Stimulated activated CD8-positive, alpha-beta memory T cell treated with anti-CD3 and anti-CD28 coated beads, Interleukin-7, amount 100 ng/mL, for 48 hours (primary cell): ENCODE data around the gene CDC42EP3.

Experiments used
- DNase-seq, 2 donors: peaks; one replicate each; pipeline ENCODE4 v3.0.0-alpha.2; 2020; ENCODE audit warnings: low read depth in 1 of 2; ENCODE audit errors: extremely low read depth in 1 of 2

Gene CDC42EP3

GRCh38 chr2:37683921-37684780 lies 12.7 kb upstream of the CDC42EP3 start:
- DNase-seq = no peak

GRCh38 chr2:37683241-37683640 lies 11.8 kb upstream of the CDC42EP3 start:
- no peak for DNase-seq

GRCh38 chr2:37682473-37682872 lies 11.0 kb upstream of the CDC42EP3 start:
- DNase-seq = no peak

GRCh38 chr2:37681587-37681986 lies 10.1 kb upstream of the CDC42EP3 start:
- no peak for DNase-seq

- DNase-seq = no peak
Observed at GRCh38 chr2:37679072-37679695, 7.7 kb upstream of the CDC42EP3 start.

- no peak for DNase-seq
Observed at GRCh38 chr2:37676274-37676673, 4.8 kb upstream of the CDC42EP3 start.

- DNase-seq = no peak
Observed at GRCh38 chr2:37674946-37675345, 3.5 kb upstream of the CDC42EP3 start.

- no peak for DNase-seq
Observed at GRCh38 chr2:37672870-37673184, 1.4 kb upstream of the CDC42EP3 start.

- peak; percentile 32 to 44 for DNase-seq
Observed at GRCh38 chr2:37672104-37672869, 845 bp upstream of the CDC42EP3 start.

- DNase-seq = no peak
Observed at GRCh38 chr2:37671816-37672103, 318 bp upstream of the CDC42EP3 start.

GRCh38 chr2:37670378-37671008 lies 949 bp downstream of the CDC42EP3 start:
- DNase-seq = no peak

- no peak for DNase-seq
Observed at GRCh38 chr2:37669446-37669845, 2.0 kb downstream of the CDC42EP3 start.

- no peak for DNase-seq
Observed at GRCh38 chr2:37667704-37668103, 3.7 kb downstream of the CDC42EP3 start.

GRCh38 chr2:37666772-37667171 lies 4.7 kb downstream of the CDC42EP3 start:
- no peak for DNase-seq

- no peak for DNase-seq
Observed at GRCh38 chr2:37665604-37666362, 5.7 kb downstream of the CDC42EP3 start.

GRCh38 chr2:37665043-37665442 lies 6.4 kb downstream of the CDC42EP3 start:
- no peak for DNase-seq

GRCh38 chr2:37664231-37664643 lies 7.2 kb downstream of the CDC42EP3 start:
- no peak for DNase-seq

- no peak for DNase-seq
Observed at GRCh38 chr2:37663390-37663789, 8.1 kb downstream of the CDC42EP3 start.

GRCh38 chr2:37659723-37660122 lies 11.7 kb downstream of the CDC42EP3 start:
- no peak for DNase-seq

GRCh38 chr2:37658682-37659081 lies 12.8 kb downstream of the CDC42EP3 start:
- DNase-seq = no peak

GRCh38 chr2:37657471-37657870 lies 14.0 kb downstream of the CDC42EP3 start:
- no peak for DNase-seq
